ENCODE data around the gene MAGEA10. TPM values are rescaled to one million over a fixed set of nuclear protein-coding genes. Genes with fewer than 3 reads are reported as not detected.

The MAGEA10 gene
- total RNA-seq, 1 experiment from 2014 or later = not detected

DNA sequence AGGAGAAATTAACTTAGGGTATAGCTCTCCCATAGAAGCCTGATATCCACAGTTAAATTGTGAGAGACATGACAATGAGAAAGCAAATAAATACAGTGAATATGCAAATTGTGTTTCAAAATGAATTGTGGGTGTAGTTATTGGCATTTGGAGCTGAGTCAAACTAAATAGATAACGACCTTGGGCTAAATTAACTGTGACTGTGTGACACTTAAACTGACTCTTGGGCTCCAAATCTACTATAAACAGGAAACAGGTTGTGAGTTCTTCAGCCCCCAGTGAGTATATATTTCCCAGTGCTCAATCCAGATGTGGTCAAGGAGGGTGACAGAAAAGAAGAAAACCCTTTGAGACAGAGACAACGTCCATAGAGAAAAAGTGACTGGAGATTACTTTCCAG is 11.3 kb upstream of the MAGEA10 start:
- Histone ChIP-seq H2BK120ac (ENCODE audit: low read depth, low read length, poor library complexity, severe bottlenecking) (no peak overlapping the region), H2BK15ac (ENCODE audit: low read depth, low read length) (no peak overlapping the region), H3K79me2 (ENCODE audit: insufficient read depth, low read length) (no peaks in the 10 kb centered on the region), H2BK12ac (ENCODE audit: insufficient read length, low read depth, low read length) (no peak overlapping the region), H3K4ac (ENCODE audit: low read depth, low read length) (no peak overlapping the region), H2AK5ac (ENCODE audit: insufficient read length, low read length) (no peak overlapping the region), H2BK20ac (ENCODE audit: low read depth, low read length, poor library complexity, severe bottlenecking) (no peak overlapping the region), H2BK5ac (ENCODE audit: insufficient read length, low read length) (no peak overlapping the region), H3K79me1 (ENCODE audit: insufficient read depth, low read depth, low read length, poor library complexity, severe bottlenecking) (no peaks in the 10 kb centered on the region), H4K20me1 (ENCODE audit: control insufficient read depth, insufficient read depth, insufficient read length) (no peaks in the 10 kb centered on the region), H4K5ac (ENCODE audit: insufficient read length, low read depth, low read length) (no peak overlapping the region), H3K9me3 (ENCODE audit: control insufficient read depth, low read depth, low read length) (peaks cover 42% of the 10 kb centered on the region), H3K9ac (ENCODE audit: extremely low read depth, insufficient read length, low read length) (no peak overlapping the region), H3K18ac (ENCODE audit: insufficient read length, low read depth, low read length) (no peak overlapping the region), H3K56ac (ENCODE audit: insufficient read length, low read depth, low read length) (no peak overlapping the region), H2AFZ (ENCODE audit: low read length) (no peak overlapping the region), H3K4me2 (ENCODE audit: insufficient read depth, insufficient read length, low read length) (no peak overlapping the region), H3K14ac (ENCODE audit: insufficient read depth, low read length) (no peak overlapping the region), H3K27ac (ENCODE audit: insufficient read length, low read depth, low read length) (no peak overlapping the region), H3K23me2 (ENCODE audit: insufficient read length, low read depth, low read length, poor library complexity, severe bottlenecking) (no peaks in the 10 kb centered on the region), H3T11ph (ENCODE audit: low read length) (no peak overlapping the region), H3K23ac (ENCODE audit: insufficient read length, low read depth, low read length) (no peak overlapping the region), H4K8ac (replicated peaks; ENCODE audit: insufficient read length, low read depth, low read length) (no peak overlapping the region), H4K91ac (ENCODE audit: insufficient read length, low read depth, low read length) (no peak overlapping the region), H3K27me3 (ENCODE audit: insufficient read depth, low read length) (no peaks in the 10 kb centered on the region), H3K4me1 (ENCODE audit: insufficient read depth, low read length) (peaks cover 6% of the 10 kb centered on the region)
- no peak for DNase-seq
- Mint-ChIP-seq H3K4me1 (peaks cover 14 to 18% of the 10 kb centered on the region in 2 experiments), H3K27me3 (ENCODE audit: low read depth) (no peaks in the 10 kb centered on the region; the same call in 1 of the 2 replicates), H3K4me3 (no peak overlapping the region), H3K9me3 (peaks cover 66 to 73% of the 10 kb centered on the region in 2 experiments), H3K27ac (no peak overlapping the region), H3K36me3 (ENCODE audit: insufficient read depth in 1 of 3, low read depth in 3 of 3) (no peaks in the 10 kb centered on the region; a peak in 2 of 7 replicates)
- WGBS (ENCODE audit: extremely low coverage, insufficient read length, low lambda C conversion rate) = no CpG with 5 or more reads among the region's 2 CpGs
- TF ChIP-seq, protein P1, sequence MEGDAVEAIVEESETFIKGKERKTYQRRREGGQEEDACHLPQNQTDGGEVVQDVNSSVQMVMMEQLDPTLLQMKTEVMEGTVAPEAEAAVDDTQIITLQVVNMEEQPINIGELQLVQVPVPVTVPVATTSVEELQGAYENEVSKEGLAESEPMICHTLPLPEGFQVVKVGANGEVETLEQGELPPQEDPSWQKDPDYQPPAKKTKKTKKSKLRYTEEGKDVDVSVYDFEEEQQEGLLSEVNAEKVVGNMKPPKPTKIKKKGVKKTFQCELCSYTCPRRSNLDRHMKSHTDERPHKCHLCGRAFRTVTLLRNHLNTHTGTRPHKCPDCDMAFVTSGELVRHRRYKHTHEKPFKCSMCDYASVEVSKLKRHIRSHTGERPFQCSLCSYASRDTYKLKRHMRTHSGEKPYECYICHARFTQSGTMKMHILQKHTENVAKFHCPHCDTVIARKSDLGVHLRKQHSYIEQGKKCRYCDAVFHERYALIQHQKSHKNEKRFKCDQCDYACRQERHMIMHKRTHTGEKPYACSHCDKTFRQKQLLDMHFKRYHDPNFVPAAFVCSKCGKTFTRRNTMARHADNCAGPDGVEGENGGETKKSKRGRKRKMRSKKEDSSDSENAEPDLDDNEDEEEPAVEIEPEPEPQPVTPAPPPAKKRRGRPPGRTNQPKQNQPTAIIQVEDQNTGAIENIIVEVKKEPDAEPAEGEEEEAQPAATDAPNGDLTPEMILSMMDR (conservative IDR thresholded peaks at IDR 0.05) = no peak
